Measurements from ENCODE around the gene TEP1. TPM values are rescaled to one million over a fixed set of nuclear protein-coding genes. Genes with fewer than 3 reads are reported as not detected.
A peak's percentile ranks its signal among the peaks of the same experiment; 100 is the strongest.

The TEP1 gene
- total RNA-seq, 4 donors from 2014 or later: 91.6 to 138 (median 110) TPM

GRCh38 chr14:20412411-20412810 lies 890 bp downstream of the TEP1 start:
- peak overlapping the region; percentile 74 to 91 (median 84) for H3K4me3 ChIP-seq
- peaks cover 0 to 38% (median 8%) of the 10 kb centered on the region in 4 donors for H3K4me1 ChIP-seq
- no peak for DNase-seq
- H3K27ac ChIP-seq: peak overlapping the region; percentile 94 to 98 (median 96)
- H3K36me3 ChIP-seq: peaks cover 0 to 11% (median 0%) of the 10 kb centered on the region in 3 donors
- no peak for TF ChIP-seq CTCF (IDR thresholded peaks at IDR 0.05)
- TF ChIP-seq POLR2A (IDR thresholded peaks at IDR 0.05): no peak
- H3K27me3 ChIP-seq: no peaks in the 10 kb centered on the region
- H3K9me3 ChIP-seq: no peaks in the 10 kb centered on the region

DNA sequence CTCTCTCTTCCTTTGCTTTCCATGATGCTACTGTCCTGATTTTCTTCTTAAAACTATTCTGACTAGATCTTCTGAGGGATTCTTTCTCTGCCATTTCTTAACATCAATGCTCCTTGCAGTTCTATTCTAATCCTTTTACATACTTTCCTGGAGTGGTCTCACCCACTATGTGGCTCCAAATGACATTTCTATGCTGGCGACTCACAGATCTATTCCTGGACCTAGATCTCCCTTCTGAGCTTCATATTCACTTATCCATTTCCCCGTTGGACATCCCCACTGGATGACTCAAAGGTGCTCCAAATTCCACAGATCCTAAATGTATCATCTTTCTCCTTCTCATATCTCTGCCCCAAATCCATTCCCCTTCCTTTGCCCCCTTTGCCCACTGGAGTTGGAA lies 4.1 kb downstream of the TEP1 start:
- H3K9me3 ChIP-seq: no peaks in the 10 kb centered on the region
- H3K4me3 ChIP-seq: no peak overlapping the region
- H3K27me3 ChIP-seq: no peaks in the 10 kb centered on the region
- DNase-seq: no peak
- no peak overlapping the region for H3K27ac ChIP-seq
- H3K36me3 ChIP-seq: peaks cover 0 to 43% (median 0%) of the 10 kb centered on the region in 3 donors
- no peak for TF ChIP-seq POLR2A (IDR thresholded peaks at IDR 0.05)
- no peak for TF ChIP-seq CTCF (IDR thresholded peaks at IDR 0.05)
- peaks cover 0 to 8% (median 2%) of the 10 kb centered on the region in 4 donors for H3K4me1 ChIP-seq

DNA sequence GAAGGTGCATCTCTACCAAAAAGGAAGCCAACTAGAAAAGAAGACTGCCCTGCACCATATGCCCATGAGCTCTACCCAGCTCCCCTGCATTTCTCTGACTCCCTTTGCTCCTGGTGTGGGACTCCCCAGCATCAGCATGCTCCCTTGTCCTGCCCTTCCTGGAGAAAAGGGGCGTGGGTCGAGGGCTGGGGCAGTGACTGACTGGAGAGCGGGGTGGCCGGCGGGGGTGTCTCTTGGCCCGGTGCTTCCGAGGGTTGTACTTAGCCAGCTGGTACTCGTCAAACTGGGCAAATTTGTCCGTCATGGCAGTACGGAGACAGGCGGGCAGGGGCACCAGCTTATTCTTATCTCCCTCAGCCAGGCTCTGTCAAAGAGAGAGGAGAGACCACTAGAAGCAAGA lies 9.8 kb downstream of the TEP1 start:
- no peak for DNase-seq
- H3K4me3 ChIP-seq: no peak overlapping the region
- no peak overlapping the region for H3K27ac ChIP-seq
- TF ChIP-seq POLR2A (IDR thresholded peaks at IDR 0.05) (no peak), CTCF (IDR thresholded peaks at IDR 0.05) (no peak)
- no peaks in the 10 kb centered on the region for H3K4me1 ChIP-seq
- H3K9me3 ChIP-seq: no peaks in the 10 kb centered on the region
- H3K27me3 ChIP-seq: no peaks in the 10 kb centered on the region
- H3K36me3 ChIP-seq: peaks cover 0 to 98% (median 0%) of the 10 kb centered on the region in 3 donors

DNA sequence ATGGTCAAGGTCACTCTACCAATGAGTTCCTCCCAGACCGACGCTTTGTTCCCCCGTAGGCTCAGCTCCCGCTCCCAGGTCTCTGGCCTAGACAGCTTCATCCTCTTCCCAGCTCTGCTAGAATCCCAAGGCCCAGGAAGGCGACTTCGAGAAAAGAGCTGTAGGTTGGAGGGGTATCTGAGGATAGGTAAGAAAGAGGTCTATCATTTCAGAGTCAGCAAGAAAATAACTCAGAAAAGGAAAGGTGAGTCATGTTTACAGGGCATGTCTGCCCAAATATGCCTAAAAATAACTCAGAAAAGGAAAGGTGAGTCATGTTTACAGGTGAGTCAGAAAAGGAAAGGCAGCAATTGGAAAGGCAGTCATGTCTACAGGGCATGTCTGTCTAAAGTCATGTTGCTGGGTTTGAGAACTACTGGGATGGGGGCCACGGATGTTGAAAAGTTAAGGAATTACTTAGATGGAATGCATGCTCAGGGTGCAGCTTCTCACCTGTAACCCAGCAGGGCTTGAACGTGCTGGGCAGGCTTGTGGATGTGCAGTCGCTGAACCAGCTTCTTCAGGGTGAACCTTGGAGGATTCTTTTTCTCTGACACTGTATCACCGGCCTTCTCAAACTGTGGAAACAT lies 12.2 kb downstream of the TEP1 start:
- DNase-seq: no peak
- Histone ChIP-seq H3K4me1 (peaks cover 0 to 3% (median 0%) of the 10 kb centered on the region in 4 donors), H3K27me3 (no peaks in the 10 kb centered on the region), H3K36me3 (peaks cover 0 to 98% (median 0%) of the 10 kb centered on the region in 3 donors), H3K27ac (peak overlapping the region in 1 of 4 donors; percentile 13), H3K9me3 (no peaks in the 10 kb centered on the region), H3K4me3 (no peak overlapping the region)
- TF ChIP-seq CTCF (IDR thresholded peaks at IDR 0.05) (no peak), POLR2A (IDR thresholded peaks at IDR 0.05) (no peak)

DNA sequence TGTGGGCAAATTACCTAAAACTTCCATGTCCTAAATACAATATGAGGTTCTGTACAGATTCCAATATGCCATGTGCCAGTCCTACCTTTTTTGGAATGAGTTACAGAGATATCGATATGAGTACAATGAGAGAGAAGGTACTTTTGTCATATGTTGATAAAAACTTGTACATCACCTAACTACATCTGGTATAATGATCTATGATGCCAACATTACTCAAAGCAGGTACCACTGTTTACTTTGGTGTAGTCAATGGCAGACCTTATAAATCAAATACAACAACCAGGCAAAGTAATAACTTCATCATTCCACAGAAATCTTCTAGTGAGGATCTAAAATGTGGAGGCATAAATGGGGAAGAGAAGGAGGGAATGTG lies 12.7 kb downstream of the TEP1 start:
- no peak overlapping the region for H3K4me3 ChIP-seq
- H3K27ac ChIP-seq: peak overlapping the region in 1 of 4 donors; percentile 13
- H3K9me3 ChIP-seq: no peaks in the 10 kb centered on the region
- H3K36me3 ChIP-seq: peaks cover 0 to 98% (median 0%) of the 10 kb centered on the region in 3 donors
- no peak for DNase-seq
- no peaks in the 10 kb centered on the region for H3K27me3 ChIP-seq
- TF ChIP-seq POLR2A (IDR thresholded peaks at IDR 0.05): no peak
- no peak for TF ChIP-seq CTCF (IDR thresholded peaks at IDR 0.05)
- peaks cover 0 to 3% (median 0%) of the 10 kb centered on the region in 4 donors for H3K4me1 ChIP-seq

All from Peyer's patch (tissue), 4 donors.